ENCODE results near the gene INPP4A.

Gene INPP4A

GRCh38 chr2:98476192-98476868, 31.7 kb downstream of the INPP4A start:
- no peak for DNase-seq (ENCODE audit: low read depth in 2 of 2)

- DNase-seq (ENCODE audit: low read depth in 2 of 2) = no peak
Observed at GRCh38 chr2:98477036-98477435, 32.4 kb downstream of the INPP4A start.

- DNase-seq (ENCODE audit: low read depth in 2 of 2) = no peak
Observed at GRCh38 chr2:98477506-98477905, 32.8 kb downstream of the INPP4A start.

- no peak for DNase-seq (ENCODE audit: low read depth in 2 of 2)
Observed at GRCh38 chr2:98478088-98478551, 33.5 kb downstream of the INPP4A start.

GRCh38 chr2:98478907-98479306, 34.2 kb downstream of the INPP4A start:
- no peak for DNase-seq (ENCODE audit: low read depth in 2 of 2)

DNA sequence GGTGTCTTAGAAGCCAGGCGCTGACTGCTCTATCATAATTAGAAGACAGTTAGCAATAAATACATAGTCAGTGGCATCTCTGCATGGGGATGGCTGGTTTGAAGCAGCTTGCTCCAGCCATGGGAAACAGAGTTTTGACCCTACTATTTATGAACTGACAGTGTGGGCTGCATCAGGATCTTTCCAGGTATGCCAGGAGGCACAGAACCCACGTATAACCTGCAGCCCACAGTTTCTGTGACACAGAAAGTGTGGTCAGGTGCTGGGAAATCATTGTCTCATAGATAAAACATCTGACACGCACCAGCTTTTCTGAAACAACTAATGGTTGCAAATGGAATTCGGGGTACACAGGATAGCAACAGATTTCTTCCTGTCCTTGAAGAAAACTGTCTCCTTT, 34.7 kb downstream of the INPP4A start:
- no peak for DNase-seq (ENCODE audit: low read depth in 2 of 2)

DNA sequence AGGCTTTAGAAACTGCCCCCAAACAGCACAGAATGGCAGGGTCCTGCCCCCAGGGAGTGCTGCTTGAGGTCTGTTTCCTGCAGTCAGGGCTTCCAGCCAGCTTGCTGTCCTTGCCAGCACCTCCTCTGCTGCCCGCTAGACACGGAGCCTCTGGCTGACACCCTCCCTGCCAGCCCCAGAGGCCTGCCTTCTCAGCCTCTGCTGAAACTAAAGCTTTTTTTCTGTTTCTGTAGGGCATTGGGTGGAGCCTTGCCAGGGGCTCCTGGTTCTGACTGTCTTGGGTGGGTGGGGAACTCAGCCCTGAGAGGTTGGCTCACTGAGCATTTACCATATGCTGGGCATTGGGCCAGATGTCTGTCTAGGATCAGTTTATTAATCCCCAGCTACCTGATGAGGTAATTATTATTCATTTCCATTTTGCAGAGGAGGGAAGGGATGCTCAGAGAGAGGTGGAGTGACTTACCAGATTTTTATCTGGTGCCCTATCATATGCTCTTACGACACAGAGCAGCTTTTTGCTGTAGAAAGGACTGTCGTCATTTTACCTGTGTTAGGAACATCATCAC, 35.4 kb downstream of the INPP4A start:
- DNase-seq (ENCODE audit: low read depth in 2 of 2) = no peak

GRCh38 chr2:98480598-98480997, 35.9 kb downstream of the INPP4A start:
- DNase-seq (ENCODE audit: low read depth in 2 of 2) = no peak

DNA sequence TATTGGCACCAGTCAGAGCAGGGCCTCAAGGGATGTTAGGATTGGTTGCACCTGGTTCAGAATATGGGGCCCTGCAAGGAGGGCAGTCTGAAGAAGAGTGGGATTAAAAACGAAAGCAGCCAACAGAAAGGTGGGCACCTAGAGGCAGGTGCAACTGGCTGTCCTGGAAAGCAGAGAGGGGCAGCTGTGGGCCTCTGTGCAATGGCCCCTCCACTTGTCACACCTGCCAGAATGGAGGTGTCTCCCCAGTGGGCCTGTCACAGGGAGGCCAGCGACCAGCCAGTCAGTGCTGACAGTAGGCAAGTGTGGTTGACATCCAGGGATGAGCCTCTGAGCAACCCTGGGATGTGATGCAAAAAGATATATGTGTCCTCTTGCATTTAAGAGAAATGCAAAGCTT, 37.7 kb downstream of the INPP4A start:
- DNase-seq (ENCODE audit: low read depth in 2 of 2) = no peak

- DNase-seq (ENCODE audit: low read depth in 2 of 2) = no peak
Observed at GRCh38 chr2:98483257-98483861, 38.7 kb downstream of the INPP4A start.

GRCh38 chr2:98484121-98484557, 39.5 kb downstream of the INPP4A start:
- DNase-seq (ENCODE audit: low read depth in 2 of 2) = no peak

GRCh38 chr2:98484652-98485452, 40.2 kb downstream of the INPP4A start:
- DNase-seq (ENCODE audit: low read depth in 2 of 2) = no peak

GRCh38 chr2:98485453-98485755, 40.7 kb downstream of the INPP4A start:
- no peak for DNase-seq (ENCODE audit: low read depth in 2 of 2)

GRCh38 chr2:98486374-98486981, 41.8 kb downstream of the INPP4A start:
- DNase-seq (ENCODE audit: low read depth in 2 of 2) = no peak

- no peak for DNase-seq (ENCODE audit: low read depth in 2 of 2)
Observed at GRCh38 chr2:98487101-98487805, 42.6 kb downstream of the INPP4A start.

- DNase-seq (ENCODE audit: low read depth in 2 of 2) = no peak
Observed at GRCh38 chr2:98487806-98488189, 43.1 kb downstream of the INPP4A start.

DNA sequence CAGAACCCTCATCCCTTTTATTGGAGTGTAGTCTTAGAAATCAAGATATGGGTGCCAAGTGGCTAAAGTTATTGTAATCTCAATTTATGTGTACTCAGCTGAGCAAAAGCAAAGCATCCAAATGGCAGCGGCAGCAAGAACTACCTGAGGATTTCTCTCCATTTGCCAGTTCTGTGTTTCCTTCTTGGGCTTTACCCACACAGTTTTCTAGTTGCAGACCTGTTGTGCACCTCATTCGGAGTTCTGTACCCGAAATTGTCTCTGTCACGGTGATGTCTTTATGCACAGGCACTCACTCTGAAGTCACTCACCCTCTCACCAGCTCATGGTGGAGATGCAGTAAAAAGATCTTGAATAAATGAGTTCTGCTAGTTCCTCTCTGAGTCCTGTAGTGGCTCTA, 43.6 kb downstream of the INPP4A start:
- no peak for DNase-seq (ENCODE audit: low read depth in 2 of 2)

- no peak for DNase-seq (ENCODE audit: low read depth in 2 of 2)
Observed at GRCh38 chr2:98489486-98489885, 44.8 kb downstream of the INPP4A start.

GRCh38 chr2:98489971-98490962, 45.6 kb downstream of the INPP4A start:
- DNase-seq (ENCODE audit: low read depth in 2 of 2) = no peak

- DNase-seq (ENCODE audit: low read depth in 2 of 2) = no peak
Observed at GRCh38 chr2:98492441-98492840, 47.8 kb downstream of the INPP4A start.

All from stimulated activated CD8-positive, alpha-beta memory T cell treated with anti-CD3 and anti-CD28 coated beads, Interleukin-2, amount 100 ng/mL, for 1 hour (primary cell).